ENCODE measurements around the gene GSTO1.

Gene GSTO1

GRCh38 chr10:104279550-104280259 lies 25.0 kb downstream of the GSTO1 start:
- no peak for DNase-seq

- no peak for DNase-seq
Observed at GRCh38 chr10:104281694-104282093, 27.0 kb downstream of the GSTO1 start.

- DNase-seq, result no peak
Observed at GRCh38 chr10:104284846-104285245, 30.2 kb downstream of the GSTO1 start.

- no peak for DNase-seq
Observed at GRCh38 chr10:104286939-104287338, 32.2 kb downstream of the GSTO1 start.

GRCh38 chr10:104288355-104288754 lies 33.7 kb downstream of the GSTO1 start:
- DNase-seq, result no peak

- DNase-seq, result peak; percentile 91
Observed at GRCh38 chr10:104291439-104291951, 36.8 kb downstream of the GSTO1 start.

- no peak for DNase-seq
Observed at GRCh38 chr10:104293011-104293410, 38.3 kb downstream of the GSTO1 start.

GRCh38 chr10:104293781-104294321 lies 39.2 kb downstream of the GSTO1 start:
- DNase-seq, result no peak

- no peak for DNase-seq
Observed at GRCh38 chr10:104296687-104297436, 42.2 kb downstream of the GSTO1 start.

GRCh38 chr10:104297697-104298660 lies 43.3 kb downstream of the GSTO1 start:
- DNase-seq, result no peak

- DNase-seq, result no peak
Observed at GRCh38 chr10:104299031-104299904, 44.6 kb downstream of the GSTO1 start.

GRCh38 chr10:104300002-104300735 lies 45.5 kb downstream of the GSTO1 start:
- peak; percentile 76 for DNase-seq

GRCh38 chr10:104300736-104301292 lies 46.1 kb downstream of the GSTO1 start:
- DNase-seq, result peak; percentile 82

GRCh38 chr10:104301907-104302690 lies 47.4 kb downstream of the GSTO1 start:
- no peak for DNase-seq

- no peak for DNase-seq
Observed at GRCh38 chr10:104303594-104304355, 49.1 kb downstream of the GSTO1 start.

- no peak for DNase-seq
Observed at GRCh38 chr10:104304356-104304745, 49.7 kb downstream of the GSTO1 start.

GRCh38 chr10:104304927-104305326 lies 50.2 kb downstream of the GSTO1 start:
- no peak for DNase-seq

- DNase-seq, result no peak
Observed at GRCh38 chr10:104306897-104307296, 52.2 kb downstream of the GSTO1 start.
